Ovary (tissue), 3 donors: ENCODE measurements around the gene ZNF296.

Source experiments
- CTCF ChIP-seq, 3 donors: fragments of 450-650 bp in 2 of 3; fragments of 200-600 bp in 1 of 3; IDR thresholded peaks; one replicate each; pipeline versions ENCODE4 v1.5.1 to v1.8.0; 2016 to 2022; ENCODE audit warnings: antibody characterized with exemption in 3 of 3, mild to moderate bottlenecking in 1 of 3
- EP300 ChIP-seq: sonication (generic); formaldehyde crosslinking; IDR thresholded peaks from one replicate; pipeline ENCODE4 v1.6.1; 2017; ENCODE audit warnings: antibody characterized with exemption
- POLR2A ChIP-seq: fragments of 450-650 bp; IDR thresholded peaks from one replicate; pipeline ENCODE4 v1.6.1; 2017; ENCODE audit warnings: antibody characterized with exemption, mild to moderate bottlenecking, moderate library complexity
- donor health status: DM: no; HTN: no; CAD: no.

- TF ChIP-seq POLR2A (no peak), CTCF (IDR thresholded peaks at IDR 0.05) (no peak), EP300 (no peak)
These were observed 6.1 kb downstream of the ZNF296 start for GRCh38 chr19:45070214-45070613.
